Psoas muscle (tissue), 8 donors: ENCODE data around the gene PKIG. TPM values are rescaled to one million over a fixed set of nuclear protein-coding genes. Genes with fewer than 3 reads are reported as not detected.

Experiments used
- ATAC-seq, 4 donors: fragments of 200-7000 bp; cut with Tn5 transposase; one replicate each; pipeline ENCODE4 v1.9.1; 2020; ENCODE audit warnings: moderate library complexity in 3 of 4, mild to moderate bottlenecking in 2 of 4
- DNase-seq, 2 donors: peaks; one replicate each; pipeline ENCODE4 v3.0.0-alpha.2; 2020
- H3K27ac ChIP-seq: fragments of 200-600 bp; one replicate; pipeline ENCODE4 v1.8.0; 2022
- H3K27me3 ChIP-seq, 3 donors: fragments of 200-600 bp in 1 of 3; one replicate each; pipeline versions ENCODE4 v1.6.1 to v1.8.0; 2013 to 2022; ENCODE audit warnings: low read length in 2 of 3, mild to moderate bottlenecking in 2 of 3, moderate library complexity in 1 of 3; ENCODE audit not compliant: insufficient read depth in 3 of 3
- H3K36me3 ChIP-seq, 2 donors: fragments of 200-600 bp in 1 of 2; one replicate each; pipeline versions ENCODE4 v1.6.1 to v1.8.0; 2013 to 2022; ENCODE audit warnings: low read depth in 1 of 2, mild to moderate bottlenecking in 1 of 2, moderate library complexity in 1 of 2; ENCODE audit not compliant: insufficient read depth in 1 of 2
- H3K4me1 ChIP-seq: fragments of 200-600 bp; one replicate; pipeline ENCODE4 v1.8.0; 2022
- H3K4me3 ChIP-seq: fragments of 200-600 bp; one replicate; pipeline ENCODE4 v1.8.0; 2022; ENCODE audit warnings: mild to moderate bottlenecking
- H3K9me3 ChIP-seq: fragments of 200-600 bp; one replicate; pipeline ENCODE4 v1.8.0; 2022
- WGBS, 3 donors: extraction: QIAGEN DNeasy Blood & Tissue Kit; methylation state at CpG; one replicate each; pipeline versions ENCODE4 v1.1.6 to v1.1.7; 2013; 5-methylcytosine and 5-hydroxymethylcytosine counted together
- intact Hi-C, 2 donors: fragments of 100-400 bp; cut with DNase I; formaldehyde crosslinking; loops; one replicate each; pipeline versions ENCODE4 v1.11.0 to v1.14.2; 2022
- polyA plus RNA-seq, 3 donors: library from polyadenylated mRNA; stranded (reverse); fragments of 200-250 nt; gene quantifications; one replicate each; pipeline ENCODE4 v1.2.3, GENCODE V29; 2013
- total RNA-seq, 4 donors: library from RNA; stranded (reverse); fragmentation: NEBNext Ultra II Directional in 2 of 4; extraction: Animal tissue kit (Norgen Biotek cat#: 25700) in 2 of 4; gene quantifications; one replicate each; pipeline versions ENCODE4 v1.2.1 to v1.2.4, GENCODE V29; 2021 to 2023
- TF ChIP-seq, protein P1 (sequence below): fragments of 200-600 bp; IDR thresholded peaks from one replicate; pipeline ENCODE4 v1.8.0; 2022; ENCODE audit warnings: antibody characterized with exemption
- donor health status: healthy with polysubstance abuse.
- donor health status: DM: no; HTN: no; CAD: no; lungs with moderate emphysema.
- donor health status: Bipolar disorder and iron deficiency.
- donor health status: healthy.
- donor health status: DM: yes; HTN: yes; CAD: no.
- donor health status: DM: no; HTN: no; CAD: no.
- donor health status: DM: no; HTN: no; CAD: no.
- donor health status: DM: yes; HTN: yes; CAD: no.

Gene PKIG
- total and polyA plus RNA-seq, 7 donors, result 33.5 to 134 (median 105) TPM

DNA sequence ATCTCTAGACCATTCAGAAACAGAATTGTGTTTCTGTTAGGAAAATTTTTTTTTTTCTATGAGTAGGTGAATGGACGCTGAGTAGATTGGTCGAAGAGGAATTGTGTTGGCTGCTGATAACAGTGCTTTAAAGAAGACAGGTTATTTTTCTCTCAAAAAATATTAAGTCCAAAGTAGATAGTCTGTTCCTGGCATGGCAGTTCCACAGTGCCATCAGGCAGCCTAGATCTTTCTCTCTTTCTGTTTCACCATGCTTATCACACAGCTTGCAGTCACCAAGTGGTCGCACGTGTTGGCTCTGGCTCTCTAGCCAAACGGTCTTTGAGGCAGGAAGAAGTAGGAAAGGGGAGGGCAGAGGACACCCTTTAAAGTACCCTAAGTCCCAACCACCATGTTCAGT is 38.1 kb upstream of the PKIG start:
- WGBS, 3 donors, result 69 to 76% (median 72%) methylated on average over 5 of the region's 5 CpGs
- Histone ChIP-seq H3K9me3 (no peaks in the 10 kb centered on the region), H3K27ac (no peak overlapping the region), H3K27me3 (no peaks in the 10 kb centered on the region), H3K36me3 (no peaks in the 10 kb centered on the region), H3K4me1 (peaks cover 18% of the 10 kb centered on the region), H3K4me3 (no peak overlapping the region)
- intact Hi-C loops, result no loop called here
- no peak for DNase-seq
- ATAC-seq, result no peak
- TF ChIP-seq, protein P1, sequence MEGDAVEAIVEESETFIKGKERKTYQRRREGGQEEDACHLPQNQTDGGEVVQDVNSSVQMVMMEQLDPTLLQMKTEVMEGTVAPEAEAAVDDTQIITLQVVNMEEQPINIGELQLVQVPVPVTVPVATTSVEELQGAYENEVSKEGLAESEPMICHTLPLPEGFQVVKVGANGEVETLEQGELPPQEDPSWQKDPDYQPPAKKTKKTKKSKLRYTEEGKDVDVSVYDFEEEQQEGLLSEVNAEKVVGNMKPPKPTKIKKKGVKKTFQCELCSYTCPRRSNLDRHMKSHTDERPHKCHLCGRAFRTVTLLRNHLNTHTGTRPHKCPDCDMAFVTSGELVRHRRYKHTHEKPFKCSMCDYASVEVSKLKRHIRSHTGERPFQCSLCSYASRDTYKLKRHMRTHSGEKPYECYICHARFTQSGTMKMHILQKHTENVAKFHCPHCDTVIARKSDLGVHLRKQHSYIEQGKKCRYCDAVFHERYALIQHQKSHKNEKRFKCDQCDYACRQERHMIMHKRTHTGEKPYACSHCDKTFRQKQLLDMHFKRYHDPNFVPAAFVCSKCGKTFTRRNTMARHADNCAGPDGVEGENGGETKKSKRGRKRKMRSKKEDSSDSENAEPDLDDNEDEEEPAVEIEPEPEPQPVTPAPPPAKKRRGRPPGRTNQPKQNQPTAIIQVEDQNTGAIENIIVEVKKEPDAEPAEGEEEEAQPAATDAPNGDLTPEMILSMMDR, result no peak

DNA sequence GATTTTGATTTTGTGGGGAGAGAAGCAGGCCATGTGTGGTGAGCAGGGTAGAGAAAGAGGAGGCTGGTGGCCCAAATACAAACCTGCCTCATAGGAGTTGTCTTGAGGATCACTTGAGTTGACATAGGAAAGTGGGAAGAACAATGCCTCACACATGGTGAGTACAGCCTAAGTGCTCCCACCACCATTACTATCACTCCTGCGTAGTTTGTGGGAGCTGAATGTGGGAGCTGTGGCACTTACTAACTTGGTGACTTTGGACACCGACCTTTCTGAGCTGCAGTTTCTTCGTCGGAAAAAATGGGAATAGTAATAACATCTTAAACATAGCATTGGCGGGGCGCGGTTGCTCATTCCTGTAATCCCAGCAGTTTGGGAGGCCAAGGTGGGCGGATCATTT is 35.0 kb upstream of the PKIG start:
- 94 to 96% (median 95%) methylated on average over 8 of the region's 8 CpGs for WGBS, 3 donors
- ATAC-seq (no peak), DNase-seq (no peak)
- TF ChIP-seq, protein P1, result no peak
- intact Hi-C loops, result no loop called here
- H3K27ac ChIP-seq, result no peak overlapping the region
- no peaks in the 10 kb centered on the region for H3K36me3 ChIP-seq
- H3K4me3 ChIP-seq, result no peak overlapping the region
- H3K4me1 ChIP-seq, result peaks cover 22% of the 10 kb centered on the region
- no peaks in the 10 kb centered on the region for H3K9me3 ChIP-seq
- no peaks in the 10 kb centered on the region for H3K27me3 ChIP-seq

DNA sequence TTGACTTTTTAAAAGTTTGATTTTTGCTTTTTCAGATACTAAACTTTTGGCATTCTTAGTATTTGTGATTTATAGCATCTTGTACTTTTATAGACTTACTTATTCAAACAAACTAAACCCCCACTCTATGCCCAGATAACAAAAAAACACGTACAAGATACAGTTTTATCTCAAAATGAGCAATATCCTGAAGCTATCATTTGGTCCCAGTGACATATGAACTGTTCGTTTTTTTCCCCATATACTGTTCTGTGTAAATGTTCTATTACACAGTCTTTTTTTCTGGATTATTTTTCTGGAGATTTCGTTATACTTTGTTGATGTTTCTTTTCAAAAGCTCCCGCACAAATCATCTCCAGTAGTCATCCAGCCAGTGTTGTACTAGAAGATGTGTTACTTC is 33.3 kb upstream of the PKIG start:
- Histone ChIP-seq H3K27ac (peak overlapping the region; percentile 23), H3K4me1 (peaks cover 28% of the 10 kb centered on the region), H3K36me3 (no peaks in the 10 kb centered on the region), H3K9me3 (no peaks in the 10 kb centered on the region), H3K4me3 (no peak overlapping the region), H3K27me3 (no peaks in the 10 kb centered on the region)
- 63 to 71% (median 65%) methylated on average over 4 of the region's 4 CpGs for WGBS, 3 donors
- intact Hi-C loops, result no loop called here
- ATAC-seq, result no peak
- TF ChIP-seq, protein P1, result no peak
- no peak for DNase-seq

DNA sequence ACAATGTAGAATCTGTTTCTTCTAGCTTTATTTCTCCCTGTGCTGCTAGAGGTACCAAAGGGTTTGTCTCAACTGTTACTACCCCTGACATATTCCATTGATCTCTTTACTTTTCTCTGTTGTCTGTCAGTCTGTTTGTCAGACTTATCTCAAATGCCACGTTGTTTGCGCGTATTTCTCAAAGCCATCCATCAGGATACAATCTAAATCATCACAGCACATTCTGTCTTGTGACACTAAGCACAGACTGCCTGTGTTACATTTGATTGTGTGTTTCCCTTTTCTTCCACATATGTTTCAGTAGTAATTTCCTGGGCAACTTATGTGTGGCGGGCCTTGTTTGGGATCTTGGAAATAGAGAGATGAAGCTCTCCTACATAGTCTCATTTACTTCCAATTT is 30.3 kb upstream of the PKIG start:
- intact Hi-C loops, result loop anchor here in 1 of 2 donors (1.0 kb wide), 1 partner anchor 21 kb away; no protein-coding TSS in a partner anchor
- H3K36me3 ChIP-seq, result no peaks in the 10 kb centered on the region
- peak overlapping the region; percentile 95 for H3K27ac ChIP-seq
- TF ChIP-seq, protein P1, result no peak
- H3K4me1 ChIP-seq, result peaks cover 50% of the 10 kb centered on the region
- no peaks in the 10 kb centered on the region for H3K9me3 ChIP-seq
- peak in 2 of 4 donors; percentile 3 to 11 for ATAC-seq
- no peaks in the 10 kb centered on the region for H3K27me3 ChIP-seq
- peak overlapping the region; percentile 44 for H3K4me3 ChIP-seq
- 86 to 95% (median 87%) methylated on average over 4 of the region's 4 CpGs for WGBS, 3 donors
- no peak for DNase-seq

DNA sequence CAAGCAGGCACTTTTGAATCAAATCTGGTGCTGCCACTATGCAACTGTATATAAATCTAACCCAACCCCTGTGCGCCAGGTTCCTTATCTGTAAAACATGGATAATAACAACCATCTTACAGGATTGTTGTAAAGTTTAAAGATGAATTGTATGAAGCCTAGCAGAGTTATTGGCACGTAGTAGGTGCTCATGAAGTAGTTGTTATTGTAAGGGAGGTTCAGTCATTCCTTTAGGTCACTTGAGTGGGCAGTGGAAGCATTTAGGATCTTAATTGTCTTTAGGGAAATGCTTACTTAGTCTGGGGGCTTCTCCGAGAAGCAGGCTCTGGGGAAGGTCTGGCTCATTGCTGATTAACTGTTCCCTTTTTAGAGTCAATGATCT is 29.8 kb upstream of the PKIG start:
- Histone ChIP-seq H3K36me3 (no peaks in the 10 kb centered on the region), H3K4me3 (peak overlapping the region; percentile 44), H3K9me3 (no peaks in the 10 kb centered on the region), H3K27me3 (no peaks in the 10 kb centered on the region), H3K4me1 (peaks cover 50% of the 10 kb centered on the region), H3K27ac (peak overlapping the region; percentile 95)
- TF ChIP-seq, protein P1, result no peak
- DNase-seq, result no peak
- no peak for ATAC-seq
- WGBS, 3 donors, result 55 to 70% (median 59%) methylated on average over 3 of the region's 3 CpGs
- intact Hi-C loops, result loop anchor here in 1 of 2 donors (1.0 kb wide), 1 partner anchor 21 kb away; no protein-coding TSS in a partner anchor
